Gastrocnemius medialis (tissue), 4 donors: ENCODE measurements around the gene HOXA5. TPM values are rescaled to one million over a fixed set of nuclear protein-coding genes. Genes with fewer than 3 reads are reported as not detected.
A peak's percentile ranks its signal among the peaks of the same experiment; 100 is the strongest.

ENCODE experiments used
- ATAC-seq, 2 donors: fragments of 150-250 bp; one replicate each; pipeline ENCODE4 v1.9.1; 2016
- DNase-seq, 2 donors: peaks; one replicate each; pipeline ENCODE4 v3.0.0-alpha.2; 2019
- H3K27ac ChIP-seq, 4 donors: fragments of 200-600 bp; sonication (generic); 1 replicate in 1 of 4; 2 replicates in 3 of 4; pipeline ENCODE4 v1.5.1; 2016 to 2018; ENCODE audit warnings: mild to moderate bottlenecking in 2 of 4, moderate library complexity in 1 of 4
- H3K27me3 ChIP-seq, 3 donors: fragments of 200-600 bp; sonication (generic) in 2 of 3; 1 replicate in 1 of 3; 2 replicates in 2 of 3; pipeline versions ENCODE4 v1.5.1 to v1.6.0; 2016 to 2019; ENCODE audit warnings: mild to moderate bottlenecking in 1 of 3, moderate library complexity in 1 of 3
- H3K36me3 ChIP-seq, 2 donors: fragments of 200-600 bp; sonication (generic) in 1 of 2; one replicate each; pipeline ENCODE4 v1.5.1; 2017 to 2018
- H3K4me1 ChIP-seq, 2 donors: fragments of 200-600 bp; sonication (generic) in 1 of 2; one replicate each; pipeline ENCODE4 v1.5.1; 2016 to 2017; ENCODE audit warnings: mild to moderate bottlenecking in 2 of 2
- H3K4me3 ChIP-seq, 4 donors: fragments of 200-600 bp; sonication (generic) in 3 of 4; 1 replicate in 1 of 4; 2 replicates in 3 of 4; pipeline ENCODE4 v1.5.1; 2016 to 2019; ENCODE audit warnings: mild to moderate bottlenecking in 2 of 4
- H3K9me3 ChIP-seq, 3 donors: fragments of 200-600 bp; sonication (generic) in 2 of 3; 1 replicate in 1 of 3; 2 replicates in 2 of 3; pipeline ENCODE4 v1.5.1; 2016 to 2019
- POLR2A ChIP-seq, 2 donors: fragments of 450-650 bp; IDR thresholded peaks; one replicate each; pipeline ENCODE4 v1.6.1; 2017; ENCODE audit warnings: antibody characterized with exemption in 2 of 2, mild to moderate bottlenecking in 2 of 2, moderate library complexity in 2 of 2
- in situ Hi-C, 4 donors: fragments of 200-750 bp; cut with MboI; loops; one replicate each; pipeline versions ENCODE4 v1.15.0 to v1.8.0; 2017; ENCODE audit warnings: low sequenced_read_pairs in 4 of 4
- intact Hi-C: fragments of 100-400 bp; cut with DNase I; formaldehyde crosslinking; loops from one replicate; pipeline ENCODE4 v1.15.1; 2023; ENCODE audit warnings: low total_unique reads
- total RNA-seq, 4 donors: library from RNA; depleted of rRNA; stranded (reverse); fragments of >200 nt; gene quantifications; one replicate each; pipeline versions ENCODE4 v1.1.0 to v1.2.3, GENCODE V29; 2016
- TF ChIP-seq, protein P1 (sequence below), 5 experiments: fragments of 450-650 bp in 3 of 5; fragments of 200-600 bp in 2 of 5; sonication (generic) in 2 of 5; IDR thresholded peaks in 4 of 5; conservative IDR thresholded peaks in 1 of 5; 1 replicate in 4 of 5; 2 replicates in 1 of 5; pipeline ENCODE4 v1.5.1; 2016 to 2019; ENCODE audit warnings: antibody characterized with exemption in 5 of 5, mild to moderate bottlenecking in 3 of 5, moderate library complexity in 3 of 5

The HOXA5 gene
- total RNA-seq, 4 donors from 2014 or later = 2.7 to 7.1 (median 7.0) TPM

- in situ Hi-C loops (loop anchor here in 2 of 4 donors (5.0 to 25.0 kb wide), 3 partner anchors 955 to 1310 kb away; partner anchors contain the start of genes CBX3 (in 1 of the 2) and HNRNPA2B1 (in 1 of the 2)), intact Hi-C loops (loop anchor here (5.0 to 10.0 kb wide), 2 partner anchors 35 to 1402 kb away; partner anchors contain the start of gene HOXA4)
- Histone ChIP-seq H3K27me3 (no peaks in the 10 kb centered on the region), H3K27ac (peak overlapping the region; percentile 90 to 99 (median 95)), H3K9me3 (no peaks in the 10 kb centered on the region), H3K4me1 (peaks cover 12 to 55% of the 10 kb centered on the region in 2 donors), H3K36me3 (no peaks in the 10 kb centered on the region), H3K4me3 (peak overlapping the region; percentile 62 to 88 (median 77))
- ATAC-seq (no peak), DNase-seq (peak in 1 of 2 donors; percentile 49)
- TF ChIP-seq, protein P1, sequence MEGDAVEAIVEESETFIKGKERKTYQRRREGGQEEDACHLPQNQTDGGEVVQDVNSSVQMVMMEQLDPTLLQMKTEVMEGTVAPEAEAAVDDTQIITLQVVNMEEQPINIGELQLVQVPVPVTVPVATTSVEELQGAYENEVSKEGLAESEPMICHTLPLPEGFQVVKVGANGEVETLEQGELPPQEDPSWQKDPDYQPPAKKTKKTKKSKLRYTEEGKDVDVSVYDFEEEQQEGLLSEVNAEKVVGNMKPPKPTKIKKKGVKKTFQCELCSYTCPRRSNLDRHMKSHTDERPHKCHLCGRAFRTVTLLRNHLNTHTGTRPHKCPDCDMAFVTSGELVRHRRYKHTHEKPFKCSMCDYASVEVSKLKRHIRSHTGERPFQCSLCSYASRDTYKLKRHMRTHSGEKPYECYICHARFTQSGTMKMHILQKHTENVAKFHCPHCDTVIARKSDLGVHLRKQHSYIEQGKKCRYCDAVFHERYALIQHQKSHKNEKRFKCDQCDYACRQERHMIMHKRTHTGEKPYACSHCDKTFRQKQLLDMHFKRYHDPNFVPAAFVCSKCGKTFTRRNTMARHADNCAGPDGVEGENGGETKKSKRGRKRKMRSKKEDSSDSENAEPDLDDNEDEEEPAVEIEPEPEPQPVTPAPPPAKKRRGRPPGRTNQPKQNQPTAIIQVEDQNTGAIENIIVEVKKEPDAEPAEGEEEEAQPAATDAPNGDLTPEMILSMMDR (IDR thresholded peaks at IDR 0.05 in 4 of 5, conservative IDR thresholded peaks at IDR 0.05 in 1 of 5) = no peak
- peak in 1 of 2 donors; percentile 27 for TF ChIP-seq POLR2A (IDR thresholded peaks at IDR 0.05)
Observed at GRCh38 chr7:27166531-27167505, 23.3 kb upstream of the HOXA5 start.

DNA sequence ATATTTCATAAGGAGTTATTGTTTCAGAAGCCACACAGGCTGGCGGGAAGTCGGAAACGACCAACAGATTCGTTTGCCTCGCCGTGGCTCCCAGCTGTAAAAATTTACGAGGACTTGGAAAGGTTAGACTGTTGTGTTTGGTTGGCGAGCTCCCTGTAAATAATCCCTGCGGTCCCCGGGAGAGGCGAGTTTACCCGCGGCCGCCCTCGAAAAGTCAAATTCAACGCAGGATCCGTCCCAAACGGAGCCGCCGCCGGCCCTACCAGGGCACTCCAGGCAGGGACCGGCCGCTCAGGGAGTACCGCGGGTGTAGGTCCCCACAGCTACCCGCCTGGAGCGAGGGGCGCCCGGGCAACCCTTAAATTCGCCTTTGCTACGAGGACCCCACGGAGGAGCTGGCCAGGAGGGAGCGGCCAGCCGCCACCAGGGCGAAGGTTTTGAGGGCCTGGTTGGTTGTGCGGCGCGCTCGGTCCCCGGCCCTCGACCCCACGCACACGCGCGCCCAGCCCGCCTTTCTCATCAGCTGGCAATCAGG is 22.6 kb upstream of the HOXA5 start:
- Histone ChIP-seq H3K36me3 (no peaks in the 10 kb centered on the region), H3K4me1 (peaks cover 12 to 54% of the 10 kb centered on the region in 2 donors), H3K27me3 (no peaks in the 10 kb centered on the region), H3K27ac (peak overlapping the region; percentile 90 to 99 (median 95)), H3K9me3 (no peaks in the 10 kb centered on the region), H3K4me3 (peak overlapping the region; percentile 62 to 88 (median 77))
- DNase-seq = peak in 1 of 2 donors; percentile 65
- TF ChIP-seq POLR2A (IDR thresholded peaks at IDR 0.05) = no peak
- TF ChIP-seq, protein P1 (IDR thresholded peaks at IDR 0.05 in 4 of 5, conservative IDR thresholded peaks at IDR 0.05 in 1 of 5) = no peak
- intact Hi-C loops = loop anchor here (1.0 to 10.0 kb wide), 5 partner anchors 10 to 1401 kb away; partner anchors contain the start of genes CBX3, HNRNPA2B1, HOXA4 and HOXA7
- ATAC-seq = peak; percentile 5 to 6
- in situ Hi-C loops = loop anchor here in 2 of 4 donors (5.0 to 25.0 kb wide), 3 partner anchors 954 to 1309 kb away; partner anchors contain the start of genes CBX3 (in 1 of the 2) and HNRNPA2B1 (in 1 of the 2)

GRCh38 chr7:27165089-27165995 is 21.9 kb upstream of the HOXA5 start, which contains the start of gene HOXA9:
Gene HOXA9 (minus strand): TSS chr7:27165537. CDS start chr7:27165457, 80 bp downstream.
- Histone ChIP-seq H3K36me3 (no peaks in the 10 kb centered on the region), H3K27me3 (no peaks in the 10 kb centered on the region), H3K4me1 (peaks cover 12 to 49% of the 10 kb centered on the region in 2 donors), H3K9me3 (no peaks in the 10 kb centered on the region), H3K4me3 (peak within 1 kb of the TSS; percentile 62 to 88 (median 77)), H3K27ac (peak within 1 kb of the TSS; percentile 90 to 99 (median 95))
- in situ Hi-C loops (loop anchor here in 2 of 4 donors (5.0 to 25.0 kb wide), 3 partner anchors 953 to 1308 kb away; partner anchors contain the start of genes CBX3 (in 1 of the 2) and HNRNPA2B1 (in 1 of the 2)), intact Hi-C loops (loop anchor here (1.0 to 10.0 kb wide), 5 partner anchors 9 to 1401 kb away; partner anchors contain the start of genes CBX3, HNRNPA2B1, HOXA4 and HOXA7)
- TF ChIP-seq, protein P1 (IDR thresholded peaks at IDR 0.05 in 4 of 5, conservative IDR thresholded peaks at IDR 0.05 in 1 of 5) = peak in 4 of 5 experiments; percentile 10 to 36 (median 26)
- peak; percentile 81 to 86 for TF ChIP-seq POLR2A (IDR thresholded peaks at IDR 0.05)
- DNase-seq = peak; percentile 95 to 96
- ATAC-seq = peak; percentile 58
